ENCODE results near the gene KRT72.
A peak's percentile ranks its signal among the peaks of the same experiment; 100 is the strongest.

Gene KRT72

GRCh38 chr12:52590021-52590420 lies 11.2 kb downstream of the KRT72 start:
- Histone ChIP-seq H3K18ac (ENCODE audit: low read length) (no peak overlapping the region), H3K4me2 (ENCODE audit: insufficient read depth, low read length, poor library complexity, severe bottlenecking) (no peak overlapping the region), H3K14ac (ENCODE audit: low read length) (no peak overlapping the region), H3K79me1 (ENCODE audit: low read depth, low read length) (no peaks in the 10 kb centered on the region), H3K4ac (ENCODE audit: low read length) (no peak overlapping the region), H3K27ac (replicated peaks; ENCODE audit: low read length) (no peak overlapping the region), H3K4me1 (ENCODE audit: control insufficient read depth in 2 of 2, insufficient read depth in 1 of 2, low read depth in 1 of 2, low read length in 2 of 2) (no peaks in the 10 kb centered on the region), H2BK12ac (ENCODE audit: low read length) (no peak overlapping the region), H4K91ac (ENCODE audit: low read depth, low read length, poor library complexity) (no peak overlapping the region), H2AFZ (ENCODE audit: low read length) (no peak overlapping the region), H2BK5ac (ENCODE audit: low read length) (no peak overlapping the region), H2BK120ac (ENCODE audit: low read depth, low read length) (no peak overlapping the region), H3K9ac (ENCODE audit: low read depth, low read length, poor library complexity) (no peak overlapping the region), H2BK15ac (ENCODE audit: low read length) (no peak overlapping the region), H3K36me3 (replicated peaks in 1 of 2; ENCODE audit: control insufficient read depth in 2 of 2, insufficient read depth in 2 of 2, low read length in 2 of 2) (no peaks in the 10 kb centered on the region), H3K27me3 (ENCODE audit: control insufficient read depth in 3 of 3, insufficient read depth in 3 of 3, low read depth in 1 of 3, low read length in 3 of 3) (no peaks in the 10 kb centered on the region), H3K4me3 (ENCODE audit: low read length in 2 of 2) (no peak overlapping the region), H4K8ac (ENCODE audit: low read depth, low read length) (no peak overlapping the region), H3K9me3 (replicated peaks in 1 of 2; ENCODE audit: control insufficient read depth in 2 of 2, insufficient read depth in 1 of 2, low read depth in 1 of 2, low read length in 2 of 2) (peaks cover 0 to 9% of the 10 kb centered on the region in 2 donors), H3K23ac (ENCODE audit: low read depth, low read length, poor library complexity) (no peak overlapping the region), H2AK5ac (ENCODE audit: low read depth, low read length) (no peak overlapping the region)
- DNase-seq (ENCODE audit: low spot score): no peak
- no CpG with 5 or more reads among the region's 6 CpGs for WGBS, 2 donors (ENCODE audit: extremely low coverage in 2 of 2, insufficient read length in 2 of 2, insufficient replicate concordance in 1 of 2)

GRCh38 chr12:52587563-52587962 lies 13.7 kb downstream of the KRT72 start:
- no CpG with 5 or more reads among the region's 17 CpGs for WGBS, 2 donors (ENCODE audit: extremely low coverage in 2 of 2, insufficient read length in 2 of 2, insufficient replicate concordance in 1 of 2)

GRCh38 chr12:52585946-52586345 lies 15.3 kb downstream of the KRT72 start:
- Histone ChIP-seq H2BK120ac (ENCODE audit: low read depth, low read length) (peak overlapping the region; percentile 73), H3K4me2 (ENCODE audit: insufficient read depth, low read length, poor library complexity, severe bottlenecking) (no peak overlapping the region), H2AK5ac (ENCODE audit: low read depth, low read length) (no peak overlapping the region), H3K23ac (ENCODE audit: low read depth, low read length, poor library complexity) (no peak overlapping the region), H4K91ac (ENCODE audit: low read depth, low read length, poor library complexity) (no peak overlapping the region), H3K18ac (ENCODE audit: low read length) (no peak overlapping the region), H3K4ac (ENCODE audit: low read length) (no peak overlapping the region), H3K4me1 (ENCODE audit: control insufficient read depth in 2 of 2, insufficient read depth in 1 of 2, low read depth in 1 of 2, low read length in 2 of 2) (peaks cover 0 to 2% of the 10 kb centered on the region in 2 donors), H4K8ac (ENCODE audit: low read depth, low read length) (no peak overlapping the region), H3K9me3 (replicated peaks in 1 of 2; ENCODE audit: control insufficient read depth in 2 of 2, insufficient read depth in 1 of 2, low read depth in 1 of 2, low read length in 2 of 2) (peaks cover 0 to 2% of the 10 kb centered on the region in 2 donors), H3K27ac (replicated peaks; ENCODE audit: low read length) (no peak overlapping the region), H3K9ac (ENCODE audit: low read depth, low read length, poor library complexity) (no peak overlapping the region), H3K27me3 (ENCODE audit: control insufficient read depth in 3 of 3, insufficient read depth in 3 of 3, low read depth in 1 of 3, low read length in 3 of 3) (no peaks in the 10 kb centered on the region), H3K36me3 (replicated peaks in 1 of 2; ENCODE audit: control insufficient read depth in 2 of 2, insufficient read depth in 2 of 2, low read length in 2 of 2) (no peaks in the 10 kb centered on the region), H2AFZ (ENCODE audit: low read length) (no peak overlapping the region), H3K79me1 (ENCODE audit: low read depth, low read length) (no peaks in the 10 kb centered on the region), H3K4me3 (ENCODE audit: low read length in 2 of 2) (no peak overlapping the region), H2BK15ac (ENCODE audit: low read length) (no peak overlapping the region), H2BK12ac (ENCODE audit: low read length) (no peak overlapping the region), H3K14ac (ENCODE audit: low read length) (no peak overlapping the region), H2BK5ac (ENCODE audit: low read length) (no peak overlapping the region)
- DNase-seq (ENCODE audit: low spot score): no peak
- no CpG with 5 or more reads among the region's 9 CpGs for WGBS, 2 donors (ENCODE audit: extremely low coverage in 2 of 2, insufficient read length in 2 of 2, insufficient replicate concordance in 1 of 2)

More at GRCh38 chr12:52587563-52587962, 13.7 kb downstream of the KRT72 start:
- no peak for DNase-seq (ENCODE audit: low spot score)
- Histone ChIP-seq H3K4me1 (ENCODE audit: control insufficient read depth in 2 of 2, insufficient read depth in 1 of 2, low read depth in 1 of 2, low read length in 2 of 2) (peaks cover 0 to 2% of the 10 kb centered on the region in 2 donors), H3K14ac (ENCODE audit: low read length) (no peak overlapping the region), H3K27me3 (ENCODE audit: control insufficient read depth in 3 of 3, insufficient read depth in 3 of 3, low read depth in 1 of 3, low read length in 3 of 3) (no peaks in the 10 kb centered on the region), H3K18ac (ENCODE audit: low read length) (peak overlapping the region; percentile 9), H3K27ac (replicated peaks; ENCODE audit: low read length) (no peak overlapping the region), H3K79me1 (ENCODE audit: low read depth, low read length) (no peaks in the 10 kb centered on the region), H2BK120ac (ENCODE audit: low read depth, low read length) (no peak overlapping the region), H4K8ac (ENCODE audit: low read depth, low read length) (no peak overlapping the region), H2BK12ac (ENCODE audit: low read length) (no peak overlapping the region), H3K9me3 (replicated peaks in 1 of 2; ENCODE audit: control insufficient read depth in 2 of 2, insufficient read depth in 1 of 2, low read depth in 1 of 2, low read length in 2 of 2) (peaks cover 0 to 7% of the 10 kb centered on the region in 2 donors), H2AK5ac (ENCODE audit: low read depth, low read length) (no peak overlapping the region), H2BK5ac (ENCODE audit: low read length) (no peak overlapping the region), H3K4me3 (ENCODE audit: low read length in 2 of 2) (no peak overlapping the region), H3K4ac (ENCODE audit: low read length) (no peak overlapping the region), H3K4me2 (ENCODE audit: insufficient read depth, low read length, poor library complexity, severe bottlenecking) (no peak overlapping the region), H2AFZ (ENCODE audit: low read length) (no peak overlapping the region), H3K9ac (ENCODE audit: low read depth, low read length, poor library complexity) (no peak overlapping the region), H2BK15ac (ENCODE audit: low read length) (no peak overlapping the region), H3K36me3 (replicated peaks in 1 of 2; ENCODE audit: control insufficient read depth in 2 of 2, insufficient read depth in 2 of 2, low read length in 2 of 2) (no peaks in the 10 kb centered on the region), H3K23ac (ENCODE audit: low read depth, low read length, poor library complexity) (no peak overlapping the region), H4K91ac (ENCODE audit: low read depth, low read length, poor library complexity) (no peak overlapping the region)

DNA sequence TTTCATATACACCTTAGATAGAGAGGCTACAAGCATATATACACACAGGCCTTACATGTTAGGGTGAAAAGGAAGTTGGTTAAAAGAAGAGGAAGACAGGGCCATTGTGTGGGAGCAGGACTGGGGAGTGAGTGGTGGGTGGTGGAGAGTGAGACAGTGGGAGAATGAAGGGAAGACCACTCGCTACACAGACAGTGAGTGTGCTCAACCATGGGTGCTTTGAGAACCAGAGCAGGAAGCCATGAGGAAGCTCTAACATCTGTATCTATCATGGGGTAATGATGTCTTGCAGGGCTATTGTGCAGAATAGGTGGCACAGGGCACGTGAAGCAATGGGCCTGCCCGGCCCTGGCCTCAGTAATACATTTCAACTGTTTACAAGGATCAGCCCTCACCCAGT lies 16.2 kb downstream of the KRT72 start:
- no peak overlapping the region for H2BK15ac ChIP-seq (ENCODE audit: low read length)
- H2BK5ac ChIP-seq (ENCODE audit: low read length): no peak overlapping the region
- H3K27me3 ChIP-seq (ENCODE audit: control insufficient read depth in 3 of 3, insufficient read depth in 3 of 3, low read depth in 1 of 3, low read length in 3 of 3): no peaks in the 10 kb centered on the region
- H4K8ac ChIP-seq (ENCODE audit: low read depth, low read length): no peak overlapping the region
- no peaks in the 10 kb centered on the region for H3K9me3 ChIP-seq (replicated peaks in 1 of 2; ENCODE audit: control insufficient read depth in 2 of 2, insufficient read depth in 1 of 2, low read depth in 1 of 2, low read length in 2 of 2)
- H3K4ac ChIP-seq (ENCODE audit: low read length): no peak overlapping the region
- peaks cover 0 to 2% of the 10 kb centered on the region in 2 donors for H3K4me1 ChIP-seq (ENCODE audit: control insufficient read depth in 2 of 2, insufficient read depth in 1 of 2, low read depth in 1 of 2, low read length in 2 of 2)
- no peak overlapping the region for H4K91ac ChIP-seq (ENCODE audit: low read depth, low read length, poor library complexity)
- no peak overlapping the region for H3K23ac ChIP-seq (ENCODE audit: low read depth, low read length, poor library complexity)
- no peaks in the 10 kb centered on the region for H3K36me3 ChIP-seq (replicated peaks in 1 of 2; ENCODE audit: control insufficient read depth in 2 of 2, insufficient read depth in 2 of 2, low read length in 2 of 2)
- no peak for DNase-seq (ENCODE audit: low spot score)
- H3K79me1 ChIP-seq (ENCODE audit: low read depth, low read length): no peaks in the 10 kb centered on the region
- H3K14ac ChIP-seq (ENCODE audit: low read length): no peak overlapping the region
- H3K18ac ChIP-seq (ENCODE audit: low read length): no peak overlapping the region
- no CpG with 5 or more reads among the region's 3 CpGs for WGBS, 2 donors (ENCODE audit: extremely low coverage in 2 of 2, insufficient read length in 2 of 2, insufficient replicate concordance in 1 of 2)
- H2BK120ac ChIP-seq (ENCODE audit: low read depth, low read length): no peak overlapping the region
- H2AFZ ChIP-seq (ENCODE audit: low read length): no peak overlapping the region
- H2AK5ac ChIP-seq (ENCODE audit: low read depth, low read length): no peak overlapping the region
- no peak overlapping the region for H3K4me2 ChIP-seq (ENCODE audit: insufficient read depth, low read length, poor library complexity, severe bottlenecking)
- H3K4me3 ChIP-seq (ENCODE audit: low read length in 2 of 2): no peak overlapping the region
- no peak overlapping the region for H2BK12ac ChIP-seq (ENCODE audit: low read length)
- H3K27ac ChIP-seq (replicated peaks; ENCODE audit: low read length): no peak overlapping the region
- no peak overlapping the region for H3K9ac ChIP-seq (ENCODE audit: low read depth, low read length, poor library complexity)

Data from neuronal stem cell (in vitro differentiated cells).